PC-9 (cell line): ENCODE measurements around the gene TRIO. TPM values are rescaled to one million over a fixed set of nuclear protein-coding genes. Genes with fewer than 3 reads are reported as not detected.

ENCODE experiments used
- BruUV-seq: library from RNA; stranded (reverse); fragments of 400-500 nt; replicated peaks from 2 replicates; lab custom pipeline; 2021; lab: Mats Ljungman, UMichigan
- CTCF ChIA-PET: fragments of 300-600 bp; sonication (Branson Sonifier 250); formaldehyde crosslinking; loops from one replicate; lab custom pipeline; 2022; ENCODE audit warnings: antibody characterized with exemption; lab: Charles Lee
- POLR2A ChIA-PET: fragments of 300-600 bp; sonication (Branson Sonifier 250); formaldehyde crosslinking; loops from one replicate; lab custom pipeline; 2022; ENCODE audit warnings: antibody characterized with exemption; ENCODE audit not compliant: unreplicated experiment; lab: Charles Lee
- DNase-seq, 2 experiments: peaks; one replicate each; pipeline versions ENCODE4 v3.0.0 to v3.0.0-alpha.2; 2015 to 2022; ENCODE audit warnings: mixed read lengths in 1 of 2
- H2AFZ ChIP-seq: fragments of 200-600 bp; sonication (generic); 2 replicates; pipeline ENCODE4 v1.8.1; 2017; ENCODE audit warnings: antibody characterized with exemption
- H3F3A ChIP-seq: fragments of 200-600 bp; sonication (generic); 2 replicates; pipeline ENCODE4 v1.8.1; 2017; ENCODE audit warnings: antibody characterized with exemption, mild to moderate bottlenecking, low read depth; ENCODE audit not compliant: insufficient read depth
- H3K27ac ChIP-seq: fragments of 200-600 bp; sonication (generic); 2 replicates; pipeline ENCODE4 v1.6.1; 2016; ENCODE audit warnings: mixed run types
- H3K27me3 ChIP-seq: fragments of 200-600 bp; sonication (generic); 2 replicates; pipeline ENCODE4 v1.6.1; 2016; ENCODE audit warnings: low read depth, mixed run types; ENCODE audit not compliant: insufficient read depth
- H3K36me3 ChIP-seq: fragments of 200-600 bp; sonication (generic); 2 replicates; pipeline ENCODE4 v1.6.1; 2016; ENCODE audit warnings: low read depth, mixed run types
- H3K4me1 ChIP-seq: fragments of 200-600 bp; sonication (generic); replicated peaks from 2 replicates; pipeline ENCODE4 v1.6.1; 2016; ENCODE audit warnings: mixed run types; ENCODE audit not compliant: insufficient read depth
- H3K4me2 ChIP-seq: fragments of 200-600 bp; sonication (generic); 2 replicates; pipeline ENCODE4 v1.6.1; 2017; ENCODE audit warnings: mixed run types
- H3K4me3 ChIP-seq: fragments of 200-600 bp; sonication (generic); 2 replicates; pipeline ENCODE4 v1.6.1; 2016; ENCODE audit warnings: mixed run types
- H3K79me2 ChIP-seq: fragments of 200-600 bp; sonication (generic); 2 replicates; pipeline ENCODE4 v1.6.1; 2017; ENCODE audit warnings: low read depth, mixed run types
- H3K9me2 ChIP-seq: fragments of 200-600 bp; sonication (generic); 2 replicates; pipeline ENCODE4 v1.8.1; 2017; ENCODE audit warnings: mild to moderate bottlenecking; ENCODE audit not compliant: insufficient read depth
- H3K9me3 ChIP-seq: fragments of 200-600 bp; sonication (generic); 2 replicates; pipeline ENCODE4 v1.8.1; 2016; ENCODE audit warnings: low read depth; ENCODE audit not compliant: insufficient read depth
- H4K20me1 ChIP-seq: fragments of 200-600 bp; sonication (generic); 2 replicates; pipeline ENCODE4 v1.8.1; 2017; ENCODE audit not compliant: insufficient read depth
- CTCF ChIP-seq: fragments of 200-600 bp; sonication (generic); conservative IDR thresholded peaks from 2 replicates; pipeline ENCODE4 v1.6.1; 2017; ENCODE audit warnings: mixed run types, antibody characterized with exemption, mild to moderate bottlenecking, moderate library complexity
- EZH2 ChIP-seq: fragments of 200-600 bp; sonication (generic); IDR thresholded peaks from 2 replicates; pipeline ENCODE4 v1.8.0; 2017; ENCODE audit warnings: antibody characterized with exemption, low read depth
- intact Hi-C: fragments of 100-400 bp; cut with micrococcal nuclease; formaldehyde crosslinking; loops from one replicate; pipeline ENCODE4 v1.10.0; 2022; ENCODE audit not compliant: unreplicated experiment
- total RNA-seq: library from RNA; stranded (reverse); gene quantifications from 2 replicates; pipeline ENCODE4 v1.2.3, GENCODE V29; 2021

TRIO gene
- total RNA-seq, 1 experiment from 2014 or later, result 596 TPM

DNA sequence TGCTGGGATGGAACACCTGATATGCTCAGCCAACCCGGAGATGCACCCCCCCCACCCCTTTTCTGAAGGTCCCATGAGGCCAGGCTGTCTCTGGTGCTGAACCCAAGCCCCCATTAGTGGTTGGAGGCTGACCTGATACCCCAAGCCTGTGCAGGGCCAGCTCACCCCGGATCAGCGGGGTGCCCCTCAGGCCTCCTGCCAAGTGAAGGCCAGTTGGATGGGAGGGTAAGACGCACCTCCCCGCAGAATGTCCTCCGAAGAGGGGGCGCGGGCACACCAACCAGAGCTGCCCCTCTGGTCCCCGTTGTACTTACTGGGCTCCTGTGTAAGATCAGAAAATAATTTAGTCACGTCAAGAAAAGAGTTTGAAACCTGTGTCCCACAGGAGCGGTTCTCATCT, 361.7 kb downstream of the TRIO start:
- Histone ChIP-seq H3K4me3 (no peak overlapping the region), H3K36me3 (0 out of 2 replicates have a peak, but pooled peaks cover 6% of the 10 kb centered on the region), H2AFZ (no peak overlapping the region), H3K27me3 (no peaks in the 10 kb centered on the region), H3K9me3 (no peaks in the 10 kb centered on the region), H4K20me1 (0 out of 2 replicates have a peak, but pooled peaks cover 3% of the 10 kb centered on the region), H3F3A (no peaks in the 10 kb centered on the region), H3K4me2 (no peak overlapping the region), H3K27ac (no peak overlapping the region), H3K4me1 (no peaks in the 10 kb centered on the region), H3K79me2 (no peaks in the 10 kb centered on the region), H3K9me2 (no peaks in the 10 kb centered on the region)
- CTCF ChIA-PET, result no interaction called here
- no peak for DNase-seq
- POLR2A ChIA-PET, result no interaction called here
- TF ChIP-seq CTCF, result no peak
- no peak for TF ChIP-seq EZH2
- intact Hi-C loops, result no loop called here
- BruUV-seq, result no TSS peak

DNA sequence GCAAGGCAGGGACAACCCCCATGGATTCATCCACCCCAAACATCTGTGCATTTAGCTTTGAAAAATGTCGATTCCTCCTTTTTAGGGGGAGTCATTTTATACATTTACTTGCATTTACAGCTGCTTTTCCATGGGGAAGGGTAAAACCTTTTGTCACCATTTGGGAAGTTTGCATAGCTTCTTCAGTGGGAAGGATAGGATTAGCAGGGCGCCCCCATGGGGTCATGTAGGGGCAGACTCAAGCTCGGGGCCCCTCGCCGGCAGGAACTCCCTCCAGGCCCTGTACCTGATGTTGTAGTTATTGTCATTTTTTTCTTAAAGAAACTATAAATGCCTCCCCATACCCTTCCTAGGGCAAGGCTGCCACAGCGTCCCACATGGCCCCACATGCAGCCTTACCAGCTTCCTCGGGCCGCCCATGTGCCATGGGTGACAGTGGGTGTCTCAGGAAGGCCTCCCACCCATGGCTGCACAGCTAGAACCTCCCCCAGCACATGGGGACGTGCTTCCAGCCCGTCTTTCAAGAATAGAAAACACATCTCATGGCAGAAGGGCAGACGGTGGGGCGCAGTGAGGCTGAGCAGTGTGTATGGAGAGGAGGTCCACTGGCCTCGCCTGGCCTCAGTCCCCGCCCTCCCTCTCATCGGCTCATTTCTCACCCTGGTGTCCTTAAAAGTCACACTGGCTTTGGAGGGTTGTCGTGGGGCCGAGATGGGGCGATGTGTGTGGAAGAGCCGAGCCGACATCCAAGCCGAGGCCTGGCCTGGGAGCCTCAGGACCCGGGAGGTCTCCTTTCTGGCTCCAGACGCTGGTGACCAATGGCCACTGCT, 362.4 kb downstream of the TRIO start:
- H4K20me1 ChIP-seq, result 0 out of 2 replicates have a peak, but pooled peaks cover 3% of the 10 kb centered on the region
- intact Hi-C loops, result no loop called here
- H3K79me2 ChIP-seq, result no peaks in the 10 kb centered on the region
- H3K4me2 ChIP-seq, result no peak overlapping the region
- H3F3A ChIP-seq, result 0 out of 2 replicates have a peak, but pooled peaks cover 4% of the 10 kb centered on the region
- H3K9me3 ChIP-seq, result no peaks in the 10 kb centered on the region
- no peak for TF ChIP-seq EZH2
- TF ChIP-seq CTCF, result no peak
- ChIA-PET CTCF (no interaction called here), POLR2A (no interaction called here)
- no peaks in the 10 kb centered on the region for H3K9me2 ChIP-seq
- H3K36me3 ChIP-seq, result 0 out of 2 replicates have a peak, but pooled peaks cover 6% of the 10 kb centered on the region
- no peak for DNase-seq
- no peak overlapping the region for H3K27ac ChIP-seq
- H3K4me3 ChIP-seq, result no peak overlapping the region
- no peaks in the 10 kb centered on the region for H3K4me1 ChIP-seq
- BruUV-seq, result no TSS peak
- H3K27me3 ChIP-seq, result no peaks in the 10 kb centered on the region
- no peak overlapping the region for H2AFZ ChIP-seq

DNA sequence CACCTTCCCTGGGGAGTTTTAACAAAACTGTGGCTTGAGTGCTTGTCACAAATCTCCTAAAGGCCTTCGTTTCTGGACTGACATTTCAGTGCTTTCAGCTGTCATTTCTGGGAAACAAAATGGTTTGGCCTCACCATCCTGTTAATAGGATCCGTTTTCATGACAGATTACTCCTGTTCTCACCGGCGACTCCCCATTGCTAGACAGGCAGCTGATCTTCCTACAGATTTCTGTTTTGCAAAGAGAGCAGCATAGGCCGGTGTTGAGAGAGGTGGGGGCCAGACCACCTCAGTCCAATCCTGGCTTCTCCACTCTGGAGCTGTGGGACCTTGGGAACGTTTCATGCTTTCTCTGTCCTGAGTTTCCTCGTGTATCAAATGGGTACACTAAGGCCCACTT, 363.0 kb downstream of the TRIO start:
- H3K9me3 ChIP-seq, result no peaks in the 10 kb centered on the region
- H3K4me3 ChIP-seq, result no peak overlapping the region
- H3K79me2 ChIP-seq, result no peaks in the 10 kb centered on the region
- no peaks in the 10 kb centered on the region for H3K4me1 ChIP-seq
- intact Hi-C loops, result no loop called here
- H3K36me3 ChIP-seq, result 0 out of 2 replicates have a peak, but pooled peaks cover 6% of the 10 kb centered on the region
- no peaks in the 10 kb centered on the region for H3K27me3 ChIP-seq
- ChIA-PET POLR2A (no interaction called here), CTCF (interaction anchor here (1.0 kb wide), 1 partner anchor 143 kb away, joined by 3 read pairs; no protein-coding TSS in a partner anchor)
- H2AFZ ChIP-seq, result no peak overlapping the region
- TF ChIP-seq EZH2 (no peak), CTCF (no peak)
- BruUV-seq, result no TSS peak
- DNase-seq, result no peak
- no peak overlapping the region for H3K27ac ChIP-seq
- H4K20me1 ChIP-seq, result 0 out of 2 replicates have a peak, but pooled peaks cover 3% of the 10 kb centered on the region
- no peak overlapping the region for H3K4me2 ChIP-seq
- 0 out of 2 replicates have a peak, but pooled peaks cover 4% of the 10 kb centered on the region for H3F3A ChIP-seq
- no peaks in the 10 kb centered on the region for H3K9me2 ChIP-seq
